NCI-H82 treated with DMSO at 0.1 percent for 48 hours (cell line): ENCODE results near the gene RANGAP1.
"Not testable (repeated sequence)": the region's sequence is repeated elsewhere in the genome, so short reads cannot be mapped to it uniquely, and the experiment has no call there.

ENCODE experiments used
- DNase-seq: peaks from one replicate; lab custom pipeline; 2025; ENCODE audit not compliant: unreplicated experiment; lab: John Stamatoyannopoulos, UW

RANGAP1 gene

DNA sequence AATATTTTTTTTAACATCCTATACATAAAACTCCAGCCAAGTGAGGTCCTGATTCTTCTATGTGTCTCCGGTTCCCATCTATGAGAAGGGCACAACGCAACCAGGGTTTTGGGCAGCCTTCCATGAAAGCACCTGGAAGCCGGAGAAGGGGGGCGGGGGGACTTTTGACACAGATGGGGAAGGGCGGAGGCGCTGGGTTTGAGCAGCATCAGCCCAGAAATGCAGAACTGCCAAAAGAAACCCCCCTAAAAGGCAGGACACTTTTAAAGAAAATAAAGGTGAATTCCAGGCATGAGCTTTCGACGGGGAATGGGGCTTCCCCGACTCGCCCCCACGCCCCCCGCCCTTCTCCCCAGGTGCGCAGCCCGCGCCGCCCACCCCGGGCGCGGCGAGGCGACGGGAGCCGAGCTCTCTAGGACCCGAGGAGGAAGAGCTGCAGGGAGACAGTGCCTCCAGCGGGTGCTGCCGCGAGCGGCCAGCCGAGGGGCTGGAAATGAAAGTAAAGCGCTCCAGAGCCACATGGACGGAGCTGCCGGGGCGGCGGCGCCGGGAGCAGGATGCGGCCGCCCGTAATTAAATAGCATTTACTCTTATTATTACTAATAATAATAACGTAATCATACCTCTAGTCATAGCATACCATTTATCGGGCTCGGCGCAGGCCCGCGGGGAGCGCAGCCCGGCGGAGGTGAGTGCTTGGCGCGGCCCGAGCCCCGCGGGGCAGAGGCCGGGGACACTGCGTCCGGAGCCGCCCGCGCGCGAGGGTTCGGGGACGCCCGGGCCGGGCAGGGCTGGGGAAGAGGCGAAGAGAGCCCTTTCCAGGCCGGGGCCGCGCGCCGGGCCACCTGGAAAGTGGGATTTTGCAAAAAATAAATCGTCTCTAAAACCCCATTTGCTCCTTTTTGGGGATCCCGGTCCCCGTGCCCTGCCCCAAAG lies 15.4 kb upstream of the RANGAP1 start, which contains the start of gene ZC3H7B:
Gene ZC3H7B (plus strand): TSS at position 441 of the 936 bp plus-strand sequence. CDS start 19,136 bp downstream, outside the sequence.
- peak; percentile 35 for DNase-seq

DNA sequence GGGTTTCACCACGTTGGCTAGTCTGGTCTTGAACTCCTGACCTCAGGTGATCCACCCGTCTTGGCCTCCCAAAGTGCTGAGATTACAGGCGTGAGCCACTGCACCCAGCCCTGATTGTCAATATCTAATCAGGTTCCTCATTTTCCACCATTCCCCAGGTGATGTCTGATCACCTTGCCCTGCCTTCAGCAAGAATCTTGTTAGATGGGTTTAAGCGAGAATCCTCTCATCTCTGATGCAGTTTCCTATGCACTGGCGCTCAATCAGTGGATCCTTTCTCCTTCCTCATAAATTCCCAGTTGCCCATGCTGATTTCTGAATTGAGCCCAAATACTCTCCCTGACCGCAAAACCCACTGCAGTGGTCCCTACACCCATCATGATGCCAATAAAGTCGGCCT lies 14.7 kb upstream of the RANGAP1 start:
- DNase-seq = no peak

DNA sequence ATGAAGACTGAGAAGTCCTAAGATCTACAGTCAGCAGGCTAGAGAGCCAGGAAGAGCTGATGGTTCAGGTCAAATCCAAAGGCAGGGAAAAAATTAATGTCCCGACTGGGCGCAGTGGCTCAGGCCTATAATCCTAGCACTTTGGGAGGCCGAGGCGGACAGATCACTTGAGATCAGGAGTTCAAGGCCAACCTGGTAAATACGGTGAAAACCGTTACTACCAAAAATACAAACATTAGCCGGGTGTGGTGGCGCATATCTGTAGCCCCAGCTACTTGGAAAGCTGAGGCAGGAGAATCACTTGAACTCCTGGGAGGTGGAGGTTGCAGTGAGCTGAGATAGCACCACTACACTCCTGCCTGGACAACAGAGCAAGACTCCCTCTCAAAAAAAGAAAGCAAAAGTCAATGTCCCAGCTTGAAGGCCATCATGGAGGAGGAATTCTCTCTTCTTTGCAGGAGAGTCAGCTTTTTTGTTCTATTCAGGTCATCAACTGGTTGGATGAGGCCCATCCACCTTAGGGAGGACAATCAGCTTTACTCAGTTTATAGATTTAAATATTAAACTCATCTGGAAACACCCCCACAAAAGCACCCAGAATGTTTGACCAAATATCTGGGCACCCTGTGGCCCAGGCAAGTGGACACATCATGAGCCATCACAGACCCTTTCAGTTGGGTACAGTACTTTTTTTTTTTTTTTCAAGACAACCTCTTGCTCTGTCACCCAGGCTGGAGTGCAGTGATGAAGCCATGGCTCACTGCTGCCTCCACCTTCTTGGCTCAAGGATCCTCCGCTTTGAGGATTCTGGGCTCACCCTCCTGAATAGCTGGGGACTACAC lies 11.1 kb upstream of the RANGAP1 start:
- DNase-seq = no peak

DNA sequence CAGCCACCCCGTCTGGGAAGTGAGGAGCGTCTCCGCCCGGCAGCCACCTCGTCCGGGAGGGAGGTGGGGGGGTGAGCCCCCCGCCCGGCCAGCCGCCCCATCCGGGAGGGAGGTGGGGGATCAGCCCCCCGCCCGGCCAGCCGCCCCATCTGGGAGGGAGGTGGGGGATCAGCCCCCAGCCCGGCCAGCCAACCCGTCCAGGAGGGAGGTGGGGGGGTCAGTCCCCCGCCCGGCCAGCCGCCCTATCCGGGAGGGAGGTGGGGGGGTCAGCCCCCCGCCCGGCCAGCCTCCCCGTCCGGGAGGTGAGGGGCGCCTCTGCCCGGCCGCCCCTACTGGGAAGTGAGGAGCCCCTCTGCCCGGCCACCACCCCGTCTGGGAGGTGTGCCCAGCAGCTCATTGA lies 8.8 kb upstream of the RANGAP1 start:
- not testable (repeated sequence) for DNase-seq

DNA sequence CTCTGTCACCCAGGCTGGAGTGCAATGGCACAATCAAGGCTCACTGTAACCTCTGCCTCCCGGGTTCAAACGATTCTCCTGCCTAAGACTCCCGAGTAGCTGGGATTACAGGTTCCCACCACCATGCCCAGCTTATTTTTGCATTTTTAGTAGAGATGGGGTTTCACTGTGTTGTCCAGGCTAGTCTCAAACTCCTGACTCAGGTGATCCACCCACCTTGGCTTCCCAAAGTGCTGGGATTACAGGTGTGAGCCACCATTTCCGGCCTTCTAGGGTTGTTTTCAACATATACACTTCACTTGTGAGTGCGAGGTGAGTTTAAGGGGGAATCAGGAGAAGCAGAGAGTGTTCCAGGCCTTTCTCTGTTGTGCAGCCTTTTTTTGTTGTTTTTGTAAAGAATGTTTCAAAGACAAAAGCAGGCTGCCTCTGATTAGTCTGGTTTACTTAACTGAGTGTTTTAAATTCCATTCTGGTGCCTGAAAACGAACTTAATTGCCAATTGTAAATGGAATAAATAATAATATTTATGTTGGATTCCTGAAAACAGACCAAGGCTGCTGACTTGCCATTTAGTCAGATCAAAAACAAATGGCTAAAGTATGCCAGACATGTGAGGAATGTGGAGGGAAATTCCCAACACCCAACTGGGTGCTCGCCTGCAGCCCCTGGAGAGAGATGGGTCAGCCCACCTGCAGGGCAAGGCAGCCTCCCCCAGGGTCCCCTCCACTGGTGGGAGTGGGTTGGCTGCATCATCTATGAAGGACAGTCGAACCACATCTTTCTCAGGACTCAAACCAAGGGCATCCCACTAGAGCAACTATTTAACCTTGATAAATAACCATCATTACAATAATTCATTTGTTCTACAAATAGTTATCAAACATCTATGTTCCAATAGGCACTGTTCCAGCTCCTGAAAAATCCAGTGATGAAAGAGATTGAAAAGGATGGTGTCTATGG lies 4.6 kb upstream of the RANGAP1 start:
- no peak for DNase-seq

DNA sequence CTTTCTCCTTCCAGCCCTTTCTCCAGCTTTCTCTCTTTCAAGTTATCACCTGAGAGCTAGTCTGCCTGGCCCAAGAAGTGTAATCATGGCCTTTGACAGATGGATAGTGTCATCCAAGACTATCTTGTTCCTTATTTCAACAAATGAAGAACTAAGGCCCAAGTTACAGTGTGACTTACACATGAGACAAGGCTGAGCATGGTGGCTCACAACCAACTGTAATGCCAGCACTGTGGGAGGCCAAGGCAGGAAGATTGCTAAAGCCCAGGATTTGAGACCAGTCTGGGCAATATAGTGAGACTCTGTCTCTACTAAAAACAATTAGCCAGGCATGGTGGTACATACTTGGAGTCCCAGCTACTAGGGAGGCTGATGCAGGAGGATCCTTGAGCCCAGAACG lies 3.7 kb upstream of the RANGAP1 start:
- DNase-seq = no peak

DNA sequence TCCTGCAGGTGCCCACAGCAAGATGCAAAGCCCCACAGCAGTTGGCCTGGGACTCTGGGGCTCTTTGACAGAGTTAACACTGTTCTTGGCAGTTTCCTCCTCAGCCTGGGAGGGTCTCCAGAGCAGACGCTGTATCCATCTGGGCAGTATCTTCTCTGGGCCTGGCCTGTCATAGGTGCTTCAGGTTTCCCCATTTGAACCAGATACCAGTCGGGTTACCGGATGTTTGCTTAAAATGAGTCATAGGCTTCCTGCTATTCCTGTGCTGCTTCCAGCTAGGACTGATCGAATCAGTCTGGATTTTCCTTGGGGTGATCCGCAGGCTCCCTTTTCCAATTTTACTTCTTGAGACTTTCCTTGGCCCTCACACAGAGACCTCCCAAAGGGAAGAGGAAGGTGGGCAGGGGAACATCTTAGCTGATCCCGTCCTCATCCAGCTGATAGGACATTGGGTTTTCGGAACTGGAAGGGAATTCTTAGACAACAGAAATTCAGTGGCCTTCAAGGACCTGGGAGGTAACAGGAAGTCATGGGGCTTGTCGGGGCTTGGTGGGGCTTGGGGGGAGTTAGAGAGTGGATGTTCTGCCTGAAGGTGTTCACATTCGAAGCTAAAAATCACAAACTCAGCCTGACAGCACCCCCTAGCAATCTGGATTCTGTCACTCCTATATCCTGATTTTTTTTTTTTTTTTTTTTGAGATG lies 2.4 kb upstream of the RANGAP1 start:
- DNase-seq = no peak

DNA sequence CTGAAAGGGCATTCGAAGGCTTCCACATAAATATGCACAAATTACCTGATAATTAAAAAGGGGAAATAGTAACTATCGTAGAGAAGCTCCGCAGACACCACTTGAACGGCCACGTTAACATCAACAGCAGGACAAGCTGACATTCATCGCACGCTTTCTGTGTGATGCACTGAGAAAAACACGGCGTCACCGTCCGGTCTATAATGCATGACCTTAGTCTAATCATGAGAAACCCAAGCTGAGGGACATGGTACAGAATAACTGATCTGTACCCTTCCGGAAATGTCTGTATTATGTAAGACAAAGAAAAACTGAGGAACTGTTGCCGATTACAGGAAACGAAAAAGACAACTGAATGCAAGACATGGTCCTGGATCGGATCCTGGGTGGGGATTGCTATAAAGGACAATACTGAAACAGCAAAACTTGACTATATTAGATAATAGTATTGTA lies 678 bp upstream of the RANGAP1 start:
- DNase-seq = no peak

DNA sequence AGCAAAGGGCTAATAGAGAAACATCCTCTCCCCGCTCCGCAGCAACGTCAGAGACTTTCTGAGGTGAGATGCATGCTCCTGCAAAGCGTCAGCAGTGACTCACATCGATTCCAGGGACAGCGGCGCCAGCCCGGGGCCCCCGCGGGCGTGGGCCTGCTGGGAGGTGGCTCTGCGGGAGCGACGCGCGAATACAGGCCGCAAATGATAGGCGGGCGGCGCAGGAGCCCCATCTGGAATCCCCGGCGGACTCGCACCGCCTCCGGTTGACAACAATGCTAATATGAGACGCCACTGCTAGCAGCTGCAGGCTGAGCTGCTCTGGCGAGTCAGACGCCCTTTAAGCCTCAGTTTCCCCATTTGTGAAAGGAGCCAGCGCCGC lies 557 bp downstream of the RANGAP1 start:
- no peak for DNase-seq

DNA sequence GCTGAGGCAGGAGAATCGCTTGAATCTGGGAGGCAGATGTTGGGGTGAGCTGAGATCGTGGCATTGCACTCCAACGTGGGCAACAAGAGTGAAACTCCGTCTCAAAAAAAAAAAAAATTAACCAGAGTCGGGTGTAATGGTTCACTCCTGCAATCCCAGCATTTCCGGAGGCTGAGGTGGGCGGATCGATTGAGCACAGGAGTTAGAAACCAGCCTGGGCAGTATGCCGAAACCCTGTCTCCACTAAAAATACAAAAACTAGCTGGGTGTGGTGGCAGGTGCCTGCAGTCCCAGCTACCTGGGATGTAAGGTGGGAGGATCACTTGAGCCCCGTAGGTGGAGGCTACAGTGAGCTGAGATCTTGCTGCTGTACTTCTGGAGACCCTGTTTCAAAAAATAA lies 1.5 kb downstream of the RANGAP1 start:
- DNase-seq = no peak

DNA sequence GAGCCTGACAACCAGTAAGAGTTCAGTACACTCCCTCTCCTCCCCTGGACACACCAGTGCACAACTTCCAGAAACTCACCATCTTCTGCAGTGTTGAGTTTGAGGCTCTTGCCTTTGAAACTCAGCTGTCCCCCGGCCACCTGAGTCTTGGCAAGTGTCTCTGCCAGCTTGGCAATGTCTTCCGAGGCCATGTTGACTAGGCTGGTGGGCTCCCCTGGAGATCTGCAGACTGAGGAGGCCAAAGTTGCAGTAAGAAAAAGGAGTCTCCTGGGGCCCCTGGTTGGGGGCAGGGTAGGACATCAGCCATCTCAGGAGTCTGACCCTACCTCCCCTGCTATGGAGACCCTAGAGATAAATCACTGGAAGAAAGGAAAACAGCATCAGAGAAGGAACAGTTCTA lies 5.1 kb downstream of the RANGAP1 start:
- DNase-seq = no peak

DNA sequence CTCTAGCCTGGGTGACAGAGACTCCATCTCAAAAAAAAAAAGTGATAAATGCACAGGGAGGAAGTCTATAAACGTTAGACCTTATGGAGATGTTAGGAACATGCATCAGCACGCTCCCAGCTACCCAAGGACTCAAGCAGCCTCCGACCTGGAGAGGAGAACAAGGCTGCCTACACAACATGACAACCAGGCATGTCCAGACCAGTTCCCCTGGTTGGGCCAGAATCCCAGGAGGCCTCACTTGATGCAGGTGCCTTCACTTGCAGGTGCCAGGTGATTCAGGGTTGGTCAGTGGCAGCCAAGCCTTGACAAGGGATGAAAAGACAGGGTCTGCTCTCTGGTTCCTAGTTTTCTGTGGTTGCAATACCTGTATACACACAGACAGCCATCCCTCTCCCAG lies 5.9 kb downstream of the RANGAP1 start:
- no peak for DNase-seq

DNA sequence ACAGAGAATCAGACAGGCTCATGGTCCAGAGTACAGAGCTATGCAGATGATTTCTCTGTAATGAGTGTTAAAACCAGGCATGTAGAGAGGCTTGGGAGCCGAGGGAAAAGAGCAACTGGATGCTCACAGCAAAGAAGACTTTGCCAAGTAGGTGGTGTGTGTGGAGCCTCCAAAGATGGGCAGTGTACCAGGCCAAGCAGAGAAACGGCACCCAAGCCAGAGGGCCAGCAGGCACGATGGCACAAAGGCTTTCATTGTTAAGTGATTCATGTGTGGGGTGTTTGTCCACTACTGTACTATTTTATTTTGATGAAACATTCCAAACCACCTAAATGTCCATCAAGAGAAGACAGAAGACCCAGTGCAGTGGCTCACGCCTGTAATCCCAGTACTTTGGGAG lies 11.1 kb downstream of the RANGAP1 start:
- no peak for DNase-seq

DNA sequence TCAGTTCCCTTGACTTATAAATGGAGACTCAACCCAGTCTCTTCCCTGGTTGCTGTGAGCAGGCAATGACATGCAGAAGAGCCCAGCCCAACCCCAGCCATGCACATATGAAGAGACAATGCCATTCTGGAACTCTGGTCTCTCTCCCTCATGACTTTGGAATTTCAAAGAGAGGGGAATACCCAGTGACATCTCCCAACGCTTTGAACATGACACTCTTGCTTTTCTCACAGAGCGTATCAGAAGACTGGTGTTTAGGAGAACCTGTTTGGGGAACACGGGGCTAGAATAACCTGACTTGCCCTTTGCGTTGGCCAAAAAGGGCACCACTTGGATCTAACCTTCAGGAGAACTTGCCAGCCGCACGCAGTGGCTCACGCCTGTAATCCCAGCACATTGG lies 12.9 kb downstream of the RANGAP1 start:
- no peak for DNase-seq

DNA sequence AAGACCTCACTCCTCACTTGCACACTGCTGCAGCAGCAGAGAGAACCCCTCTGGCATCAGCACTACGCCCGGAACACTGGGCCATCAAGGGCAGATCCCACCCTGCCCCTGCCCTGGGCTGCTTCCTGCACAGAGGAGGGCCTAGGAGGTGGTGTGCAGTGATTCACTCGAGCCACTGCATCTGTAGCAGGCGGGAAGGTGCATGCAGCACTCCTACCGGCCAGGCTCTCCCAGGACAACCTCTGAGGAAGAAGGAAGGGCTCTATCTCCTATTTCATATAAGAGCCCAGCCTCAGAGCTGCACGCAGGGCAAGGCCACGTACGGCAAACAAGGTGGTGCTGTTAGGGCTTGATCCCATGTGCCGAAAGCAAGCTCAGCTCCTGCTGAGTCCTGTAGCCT lies 14.2 kb downstream of the RANGAP1 start:
- DNase-seq = no peak

DNA sequence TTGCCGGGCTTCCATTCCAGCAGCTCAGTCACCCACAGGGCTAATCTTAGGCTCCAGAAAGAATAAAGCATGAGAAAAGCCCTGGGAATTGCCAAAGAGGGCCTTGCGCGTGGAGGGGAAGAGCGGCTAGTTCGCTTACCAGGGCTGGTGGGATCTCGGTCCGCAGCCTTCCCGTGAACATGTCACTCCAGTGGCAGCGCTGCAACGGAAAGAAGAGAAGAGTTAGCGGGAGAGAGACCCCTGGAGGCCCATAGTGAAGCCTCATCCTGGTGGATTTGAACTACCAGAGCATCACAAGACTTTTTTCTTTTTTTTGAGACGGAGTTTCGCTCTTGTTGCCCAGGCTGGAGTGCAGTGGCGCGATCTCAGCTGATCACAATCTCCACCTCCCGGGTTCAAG lies 18.0 kb downstream of the RANGAP1 start:
- DNase-seq = no peak

DNA sequence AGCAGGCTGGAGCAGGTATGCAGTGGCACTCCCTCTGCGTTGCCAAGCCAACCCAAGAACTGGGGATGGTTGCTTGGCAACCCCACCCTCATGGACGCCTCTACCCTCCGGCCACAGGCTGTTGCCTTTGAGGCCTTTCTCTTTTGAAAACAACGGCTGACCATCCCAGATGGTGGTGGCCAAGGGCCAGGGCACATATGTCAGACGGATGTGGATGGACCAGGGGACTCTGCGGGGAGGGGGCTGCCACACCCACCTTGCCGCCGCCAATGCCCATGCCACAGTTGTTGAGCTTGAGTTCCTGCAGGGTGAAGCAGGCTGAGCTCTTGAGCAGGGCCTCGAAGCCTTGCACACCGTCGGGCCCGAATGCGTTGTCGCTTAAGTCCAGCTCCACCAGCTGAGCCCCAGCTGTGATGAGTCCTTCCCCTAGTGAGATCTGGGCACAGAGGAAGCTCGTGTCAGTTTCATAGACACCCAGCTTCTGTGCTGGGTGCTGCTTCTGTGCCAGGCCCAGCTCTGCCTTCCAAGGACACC lies 21.5 kb downstream of the RANGAP1 start:
- DNase-seq = no peak

DNA sequence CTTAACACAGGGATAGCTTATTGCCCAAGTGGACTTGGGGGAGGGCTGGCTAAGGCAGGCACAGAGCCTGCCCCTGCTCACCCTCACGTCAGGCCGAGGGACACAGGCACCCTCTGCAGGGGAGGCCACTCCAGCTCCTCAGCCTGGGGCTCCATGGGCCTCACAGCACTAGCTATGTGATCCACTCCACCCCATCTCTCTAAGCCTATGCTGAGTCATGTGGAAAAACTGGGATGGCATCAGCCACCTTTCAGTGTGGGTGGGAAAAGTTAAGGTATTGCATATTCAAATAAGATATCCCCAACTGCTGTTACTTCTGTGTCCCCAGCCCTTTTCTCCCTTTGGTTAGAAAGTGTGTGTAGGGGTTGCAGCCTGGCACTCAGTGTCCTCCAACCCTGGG lies 22.3 kb downstream of the RANGAP1 start:
- no peak for DNase-seq

DNA sequence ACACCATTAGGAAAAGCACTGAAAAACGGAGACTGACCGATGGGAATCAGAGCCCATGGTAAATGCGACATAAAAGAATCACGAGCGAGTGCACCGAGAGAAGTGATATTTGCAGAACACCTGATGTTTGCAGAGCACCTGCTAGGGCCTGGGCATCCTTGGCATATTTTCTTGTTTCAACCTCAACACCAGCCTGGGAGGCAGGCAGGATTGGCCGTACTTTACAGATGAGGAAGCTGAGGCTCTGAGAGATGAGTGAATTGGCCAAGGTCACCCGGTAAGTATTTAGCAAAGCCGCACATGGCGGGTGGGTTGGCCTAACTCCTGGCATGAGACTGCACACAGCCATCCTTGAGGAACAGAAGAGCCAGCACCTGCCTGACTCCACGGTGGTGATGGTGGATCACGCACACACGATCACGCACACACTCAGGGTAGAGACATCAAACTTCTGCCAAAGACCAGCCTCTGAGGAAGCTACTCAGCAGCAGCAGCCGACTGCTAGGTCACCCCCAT lies 23.7 kb downstream of the RANGAP1 start:
- no peak for DNase-seq
